Neural progenitor cell (in vitro differentiated cells): ENCODE data around the gene PDLIM1. TPM values are rescaled to one million over a fixed set of nuclear protein-coding genes. Genes with fewer than 3 reads are reported as not detected.

Experiments used
- DNase-seq: peaks from one replicate; pipeline ENCODE4 v3.0.0-alpha.2; 2016; ENCODE audit warnings: low spot score
- H2AFZ ChIP-seq: fragments of 200-600 bp; sonication (generic); replicated peaks from 2 replicates; pipeline ENCODE4 v1.6.1; 2016; ENCODE audit warnings: antibody characterized with exemption
- H3F3A ChIP-seq: fragments of 200-600 bp; sonication (generic); 2 replicates; pipeline ENCODE4 v1.6.1; 2016; ENCODE audit warnings: antibody characterized with exemption, low read depth
- H3K27ac ChIP-seq: fragments of 200-600 bp; sonication (generic); 2 replicates; pipeline ENCODE4 v1.5.1; 2016; ENCODE audit warnings: mild to moderate bottlenecking
- H3K27me3 ChIP-seq: fragments of 200-600 bp; sonication (generic); 2 replicates; pipeline ENCODE4 v1.6.1; 2016; ENCODE audit warnings: mild to moderate bottlenecking, moderate library complexity
- H3K36me3 ChIP-seq: fragments of 200-600 bp; sonication (generic); 2 replicates; pipeline ENCODE4 v1.5.1; 2016
- H3K4me1 ChIP-seq: fragments of 200-600 bp; sonication (generic); 2 replicates; pipeline ENCODE4 v1.6.1; 2016; ENCODE audit warnings: mixed run types
- H3K4me2 ChIP-seq: fragments of 200-600 bp; sonication (generic); 2 replicates; pipeline ENCODE4 v1.6.1; 2016
- H3K4me3 ChIP-seq: fragments of 200-600 bp; sonication (generic); 2 replicates; pipeline ENCODE4 v1.5.1; 2016
- H3K79me2 ChIP-seq: fragments of 200-600 bp; sonication (generic); 2 replicates; pipeline ENCODE4 v1.6.1; 2016; ENCODE audit warnings: low read depth
- H3K9ac ChIP-seq: fragments of 200-600 bp; sonication (generic); 2 replicates; pipeline ENCODE4 v1.6.1; 2016
- H3K9me3 ChIP-seq: fragments of 200-600 bp; sonication (generic); 2 replicates; pipeline ENCODE4 v1.5.1; 2016; ENCODE audit warnings: low read depth
- H4K20me1 ChIP-seq: fragments of 200-600 bp; sonication (generic); 2 replicates; pipeline ENCODE4 v1.6.1; 2016; ENCODE audit warnings: low read depth
- H3K27ac Mint-ChIP-seq: 3 replicates; pipeline ENCODE4 v1.8.0; 2021; ENCODE audit warnings: mixed read lengths
- H3K27me3 Mint-ChIP-seq: 2 replicates; pipeline ENCODE4 v1.8.0; 2022; ENCODE audit warnings: low read depth, mild to moderate bottlenecking, inconsistent platforms, moderate library complexity, mixed read lengths; ENCODE audit not compliant: insufficient read depth
- H3K36me3 Mint-ChIP-seq: 3 replicates; pipeline ENCODE4 v1.8.0; 2021; ENCODE audit warnings: mixed read lengths
- H3K4me1 Mint-ChIP-seq: 3 replicates; pipeline ENCODE4 v1.8.0; 2021; ENCODE audit warnings: mixed read lengths
- H3K4me3 Mint-ChIP-seq: 3 replicates; pipeline ENCODE4 v1.8.0; 2021; ENCODE audit warnings: mild to moderate bottlenecking, moderate library complexity, mixed read lengths
- H3K9me3 Mint-ChIP-seq: 3 replicates; pipeline ENCODE4 v1.8.0; 2020; ENCODE audit warnings: mixed read lengths
- EZH2 ChIP-seq: fragments of 200-600 bp; sonication (generic); IDR thresholded peaks from 2 replicates; pipeline ENCODE4 v1.6.1; 2017; ENCODE audit warnings: antibody characterized with exemption, mild to moderate bottlenecking, moderate library complexity
- EZH2phosphoT487 ChIP-seq: fragments of 200-600 bp; sonication (generic); IDR thresholded peaks from 2 replicates; pipeline ENCODE4 v1.6.1; 2017; ENCODE audit warnings: antibody characterized with exemption
- total RNA-seq: library from RNA; depleted of rRNA; stranded (reverse); fragments of >200 nt; gene quantifications from 2 replicates; pipeline ENCODE4 v1.2.3, GENCODE V29; 2015; ENCODE audit warnings: low replicate concordance
- TF ChIP-seq, protein P1 (sequence below): fragments of 200-600 bp; sonication (generic); IDR thresholded peaks from 2 replicates; pipeline ENCODE4 v1.5.1; 2017; ENCODE audit warnings: antibody characterized with exemption, mild to moderate bottlenecking

The PDLIM1 gene
- total RNA-seq, 1 donor from 2014 or later: 4.6 TPM

DNA sequence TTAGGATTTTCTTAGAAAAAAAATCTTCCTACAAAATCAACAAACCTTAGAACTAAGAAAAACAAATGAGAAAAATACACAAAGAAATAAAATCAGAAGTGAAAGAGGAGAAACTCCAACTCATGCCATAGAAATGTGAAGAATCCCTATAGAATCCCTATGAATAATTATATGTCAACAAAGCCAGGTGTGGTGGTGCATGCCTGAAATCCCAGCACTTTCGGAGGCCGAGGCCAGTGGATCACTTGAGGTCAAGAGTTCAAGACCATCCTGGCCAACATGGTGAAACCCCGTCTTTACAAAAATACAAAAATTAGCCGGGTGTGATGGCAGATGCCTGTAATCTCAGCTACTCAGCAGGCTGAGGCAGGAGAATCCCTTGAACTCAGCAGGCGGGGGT is 69.7 kb downstream of the PDLIM1 start:
- H3K27ac Mint-ChIP-seq: no peak overlapping the region
- no peak for DNase-seq

DNA sequence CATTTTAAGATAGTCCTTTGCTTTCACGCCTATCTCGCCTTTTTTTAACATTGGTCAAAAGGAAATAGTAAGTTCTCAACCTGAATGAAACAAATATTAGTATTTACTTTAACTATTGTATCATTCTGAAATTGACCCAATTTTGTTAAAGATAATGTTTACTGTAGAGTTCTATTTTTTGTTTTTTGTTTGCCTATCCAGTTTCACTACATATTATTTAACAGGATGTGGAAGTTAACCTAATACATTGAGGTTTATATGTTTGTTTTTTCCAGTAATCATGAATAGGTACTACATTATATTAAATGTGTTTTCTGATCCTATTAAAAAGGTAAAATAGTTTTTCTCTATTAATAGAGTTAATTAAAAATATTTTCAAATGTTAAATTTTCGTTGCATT is 70.3 kb downstream of the PDLIM1 start:
- Histone ChIP-seq H3K4me1 (no peaks in the 10 kb centered on the region), H4K20me1 (no peaks in the 10 kb centered on the region), H3K4me3 (no peak overlapping the region), H3K9me3 (no peaks in the 10 kb centered on the region), H3K27me3 (no peaks in the 10 kb centered on the region), H3K36me3 (no peaks in the 10 kb centered on the region), H3F3A (no peaks in the 10 kb centered on the region), H3K27ac (no peak overlapping the region), H2AFZ (no peak overlapping the region), H3K79me2 (no peaks in the 10 kb centered on the region), H3K9ac (no peak overlapping the region), H3K4me2 (no peak overlapping the region)
- TF ChIP-seq, protein P1, sequence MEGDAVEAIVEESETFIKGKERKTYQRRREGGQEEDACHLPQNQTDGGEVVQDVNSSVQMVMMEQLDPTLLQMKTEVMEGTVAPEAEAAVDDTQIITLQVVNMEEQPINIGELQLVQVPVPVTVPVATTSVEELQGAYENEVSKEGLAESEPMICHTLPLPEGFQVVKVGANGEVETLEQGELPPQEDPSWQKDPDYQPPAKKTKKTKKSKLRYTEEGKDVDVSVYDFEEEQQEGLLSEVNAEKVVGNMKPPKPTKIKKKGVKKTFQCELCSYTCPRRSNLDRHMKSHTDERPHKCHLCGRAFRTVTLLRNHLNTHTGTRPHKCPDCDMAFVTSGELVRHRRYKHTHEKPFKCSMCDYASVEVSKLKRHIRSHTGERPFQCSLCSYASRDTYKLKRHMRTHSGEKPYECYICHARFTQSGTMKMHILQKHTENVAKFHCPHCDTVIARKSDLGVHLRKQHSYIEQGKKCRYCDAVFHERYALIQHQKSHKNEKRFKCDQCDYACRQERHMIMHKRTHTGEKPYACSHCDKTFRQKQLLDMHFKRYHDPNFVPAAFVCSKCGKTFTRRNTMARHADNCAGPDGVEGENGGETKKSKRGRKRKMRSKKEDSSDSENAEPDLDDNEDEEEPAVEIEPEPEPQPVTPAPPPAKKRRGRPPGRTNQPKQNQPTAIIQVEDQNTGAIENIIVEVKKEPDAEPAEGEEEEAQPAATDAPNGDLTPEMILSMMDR: no peak
- TF ChIP-seq EZH2phosphoT487 (no peak), EZH2 (no peak)
- Mint-ChIP-seq H3K27ac (no peak overlapping the region), H3K36me3 (no peaks in the 10 kb centered on the region), H3K9me3 (no peaks in the 10 kb centered on the region), H3K4me3 (no peak overlapping the region), H3K27me3 (no peaks in the 10 kb centered on the region), H3K4me1 (no peaks in the 10 kb centered on the region)
- no peak for DNase-seq

More for the DNA sequence above, 69.7 kb downstream of the PDLIM1 start:
- Histone ChIP-seq H3F3A (no peaks in the 10 kb centered on the region), H2AFZ (no peak overlapping the region), H3K9me3 (no peaks in the 10 kb centered on the region), H3K36me3 (no peaks in the 10 kb centered on the region), H3K4me3 (no peak overlapping the region), H3K9ac (no peak overlapping the region), H3K27me3 (no peaks in the 10 kb centered on the region), H3K4me2 (no peak overlapping the region), H3K79me2 (no peaks in the 10 kb centered on the region), H3K27ac (no peak overlapping the region), H4K20me1 (no peaks in the 10 kb centered on the region), H3K4me1 (no peaks in the 10 kb centered on the region)
- no peaks in the 10 kb centered on the region for H3K9me3 Mint-ChIP-seq
- H3K4me3 Mint-ChIP-seq: no peak overlapping the region
- no peaks in the 10 kb centered on the region for H3K36me3 Mint-ChIP-seq
- no peaks in the 10 kb centered on the region for H3K4me1 Mint-ChIP-seq
- H3K27me3 Mint-ChIP-seq: no peaks in the 10 kb centered on the region
- TF ChIP-seq EZH2phosphoT487 (no peak), EZH2 (no peak)
- TF ChIP-seq, protein P1: no peak

DNA sequence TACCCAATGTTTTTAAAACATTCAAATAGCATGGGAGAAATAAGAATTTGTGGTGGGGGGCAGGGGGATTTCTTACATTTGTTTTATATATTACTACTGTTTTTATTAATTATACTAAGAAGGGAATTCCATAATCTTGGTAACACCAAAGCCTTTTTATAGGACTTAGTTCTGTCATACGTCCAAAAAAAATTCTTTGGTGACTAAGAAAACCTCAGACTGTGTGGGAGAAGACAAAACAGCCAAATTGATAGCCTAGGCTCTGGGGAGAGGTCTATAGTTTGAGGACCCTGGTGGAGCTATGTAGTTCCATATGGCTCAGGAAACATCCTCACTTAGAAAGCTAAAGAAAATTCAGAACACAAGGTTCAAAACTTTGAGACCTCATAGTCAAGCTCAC is 73.3 kb downstream of the PDLIM1 start:
- H3K27me3 Mint-ChIP-seq: peaks cover 2% of the 10 kb centered on the region
- TF ChIP-seq EZH2phosphoT487: no peak
- TF ChIP-seq, protein P1: no peak
- no peak for TF ChIP-seq EZH2
- Histone ChIP-seq H3K4me1 (no peaks in the 10 kb centered on the region), H3K4me2 (no peak overlapping the region), H3K9me3 (no peaks in the 10 kb centered on the region), H2AFZ (no peak overlapping the region), H3K27me3 (no peaks in the 10 kb centered on the region), H3K4me3 (no peak overlapping the region), H4K20me1 (no peaks in the 10 kb centered on the region), H3K36me3 (no peaks in the 10 kb centered on the region), H3K27ac (no peak overlapping the region), H3K79me2 (no peaks in the 10 kb centered on the region), H3F3A (no peaks in the 10 kb centered on the region), H3K9ac (no peak overlapping the region)
- H3K27ac Mint-ChIP-seq: no peak overlapping the region
- H3K9me3 Mint-ChIP-seq: no peaks in the 10 kb centered on the region
- no peak for DNase-seq
- no peaks in the 10 kb centered on the region for H3K4me1 Mint-ChIP-seq
- no peaks in the 10 kb centered on the region for H3K36me3 Mint-ChIP-seq
- no peak overlapping the region for H3K4me3 Mint-ChIP-seq
